Osteoblast (primary cell): Measurements from ENCODE around the gene SPPL2C. TPM values are rescaled to one million over a fixed set of nuclear protein-coding genes. Genes with fewer than 3 reads are reported as not detected.

Source experiments
- DNase-seq: peaks from one replicate; pipeline ENCODE4 v3.0.0; 2011; ENCODE audit warnings: low spot score, mixed read lengths; ENCODE audit not compliant: insufficient read length; ENCODE audit errors: missing footprints
- H2AFZ ChIP-seq: 2 replicates; pipeline ENCODE4 v1.6.0; 2011; ENCODE audit warnings: mild to moderate bottlenecking, low read length
- H3K27ac ChIP-seq: 2 replicates; pipeline ENCODE4 v1.5.1; 2011; ENCODE audit warnings: mild to moderate bottlenecking, low read depth, low read length, moderate library complexity
- H3K27me3 ChIP-seq: 2 replicates; pipeline ENCODE4 v1.6.0; 2012; ENCODE audit warnings: mild to moderate bottlenecking, control low read depth, inconsistent platforms, low read length, moderate library complexity; ENCODE audit not compliant: insufficient read depth
- H3K36me3 ChIP-seq: 2 replicates; pipeline ENCODE4 v1.5.1; 2011; ENCODE audit warnings: mild to moderate bottlenecking, low read length, control low read depth, moderate library complexity; ENCODE audit not compliant: insufficient read depth
- H3K4me1 ChIP-seq: 2 replicates; pipeline ENCODE4 v1.5.1; 2011; ENCODE audit warnings: mild to moderate bottlenecking, low read length, control low read depth, moderate library complexity; ENCODE audit not compliant: insufficient read depth
- H3K4me2 ChIP-seq: 2 replicates; pipeline ENCODE4 v1.6.0; 2011; ENCODE audit warnings: mild to moderate bottlenecking, low read length; ENCODE audit not compliant: insufficient read depth
- H3K4me3 ChIP-seq: fragments of 200-600 bp; sonication (generic); 3 replicates; pipeline ENCODE4 v1.5.1; 2012; ENCODE audit warnings: mild to moderate bottlenecking, low read length, inconsistent platforms; ENCODE audit not compliant: insufficient read depth
- H3K79me2 ChIP-seq: 2 replicates; pipeline ENCODE4 v1.6.0; 2012; ENCODE audit warnings: mild to moderate bottlenecking, low read length, control low read depth, inconsistent platforms; ENCODE audit not compliant: insufficient read depth
- H3K9me3 ChIP-seq: 2 replicates; pipeline ENCODE4 v1.5.1; 2011; ENCODE audit warnings: low read depth, low read length, control low read depth
- H4K20me1 ChIP-seq: 2 replicates; pipeline ENCODE4 v1.6.0; 2012; ENCODE audit warnings: mild to moderate bottlenecking, low read length, control low read depth; ENCODE audit not compliant: insufficient read depth
- CTCF ChIP-seq: IDR thresholded peaks from 2 replicates; pipeline ENCODE4 v1.5.1; 2011; ENCODE audit warnings: mild to moderate bottlenecking, low read depth, low read length, moderate library complexity; ENCODE audit errors: extremely low read depth
- total RNA-seq: library from RNA; depleted of rRNA; stranded (reverse); fragments of >200 nt; gene quantifications from 2 replicates; pipeline ENCODE4 v1.2.3, GENCODE V29; 2012

Gene SPPL2C
- total RNA-seq, 1 donor, result not detected

- no peak overlapping the region for H3K4me2 ChIP-seq
- peak; percentile 62 for DNase-seq
- H2AFZ ChIP-seq, result no peak overlapping the region
- H3K27me3 ChIP-seq, result no peaks in the 10 kb centered on the region
- no peaks in the 10 kb centered on the region for H3K36me3 ChIP-seq
- no peak overlapping the region for H3K4me3 ChIP-seq
- no peaks in the 10 kb centered on the region for H4K20me1 ChIP-seq
- no peaks in the 10 kb centered on the region for H3K4me1 ChIP-seq
- H3K9me3 ChIP-seq, result no peaks in the 10 kb centered on the region
- no peaks in the 10 kb centered on the region for H3K79me2 ChIP-seq
- H3K27ac ChIP-seq, result no peak overlapping the region
- no peak for TF ChIP-seq CTCF
Measured at GRCh38 chr17:45851873-45852272, 7.2 kb downstream of the SPPL2C start.

- Histone ChIP-seq H3K4me2 (no peak overlapping the region), H3K27me3 (no peaks in the 10 kb centered on the region), H3K9me3 (no peaks in the 10 kb centered on the region), H3K4me1 (no peaks in the 10 kb centered on the region), H3K27ac (no peak overlapping the region), H2AFZ (no peak overlapping the region), H3K79me2 (no peaks in the 10 kb centered on the region), H3K36me3 (no peaks in the 10 kb centered on the region), H3K4me3 (no peak overlapping the region), H4K20me1 (no peaks in the 10 kb centered on the region)
- DNase-seq, result peak; percentile 94
- TF ChIP-seq CTCF, result peak; percentile 92
Measured at GRCh38 chr17:45852535-45853297, 8.0 kb downstream of the SPPL2C start.

- no peak for TF ChIP-seq CTCF
- no peak overlapping the region for H3K4me3 ChIP-seq
- H4K20me1 ChIP-seq, result no peaks in the 10 kb centered on the region
- H3K4me2 ChIP-seq, result no peak overlapping the region
- no peak overlapping the region for H3K27ac ChIP-seq
- H3K9me3 ChIP-seq, result no peaks in the 10 kb centered on the region
- no peak overlapping the region for H2AFZ ChIP-seq
- H3K4me1 ChIP-seq, result no peaks in the 10 kb centered on the region
- no peaks in the 10 kb centered on the region for H3K36me3 ChIP-seq
- no peak for DNase-seq
- H3K27me3 ChIP-seq, result no peaks in the 10 kb centered on the region
- no peaks in the 10 kb centered on the region for H3K79me2 ChIP-seq
Measured at GRCh38 chr17:45854209-45854608, 9.5 kb downstream of the SPPL2C start.

- no peak overlapping the region for H3K27ac ChIP-seq
- no peaks in the 10 kb centered on the region for H3K27me3 ChIP-seq
- no peaks in the 10 kb centered on the region for H3K9me3 ChIP-seq
- H2AFZ ChIP-seq, result no peak overlapping the region
- TF ChIP-seq CTCF, result no peak
- H3K4me2 ChIP-seq, result no peak overlapping the region
- no peaks in the 10 kb centered on the region for H3K79me2 ChIP-seq
- no peaks in the 10 kb centered on the region for H3K36me3 ChIP-seq
- no peak for DNase-seq
- H3K4me1 ChIP-seq, result no peaks in the 10 kb centered on the region
- no peaks in the 10 kb centered on the region for H4K20me1 ChIP-seq
- no peak overlapping the region for H3K4me3 ChIP-seq
Measured at GRCh38 chr17:45855691-45856336, 11.1 kb downstream of the SPPL2C start.
